ENCODE results near the gene GPR31. TPM values are rescaled to one million over a fixed set of nuclear protein-coding genes. Genes with fewer than 3 reads are reported as not detected.
"Not testable (repeated sequence)": the region's sequence is repeated elsewhere in the genome, so short reads cannot be mapped to it uniquely, and the experiment has no call there.

The GPR31 gene
- total and polyA plus RNA-seq, 2 donors (not counting 1 experiment from before 2014, with no cell fraction given) = not detected

- WGBS (ENCODE audit: insufficient coverage) = 87% methylated on average over 10 of the region's 11 CpGs
- not testable (repeated sequence) for H3K9me3 Mint-ChIP-seq (ENCODE audit: insufficient read depth); H4K20me1 ChIP-seq (ENCODE audit: control insufficient read depth, insufficient read depth, low read length, poor library complexity, severe bottlenecking)
Measured at GRCh38 chr6:167205316-167205715, 47.5 kb upstream of the GPR31 start.

GRCh38 chr6:167204059-167204348 is 46.2 kb upstream of the GPR31 start:
- intact Hi-C loops (cut with micrococcal nuclease); H3K36me3 ChIP-seq (replicated peaks in 1 of 2; ENCODE audit: control extremely low read depth in 1 of 2, control insufficient read depth in 1 of 2, extremely low read depth in 1 of 2, insufficient read depth in 2 of 2, low read length in 1 of 2); H3K4me1 ChIP-seq (ENCODE audit: control insufficient read depth in 2 of 2, insufficient read depth in 2 of 2, low read length in 2 of 2); H4K20me1 ChIP-seq (ENCODE audit: control insufficient read depth, insufficient read depth, low read length, poor library complexity, severe bottlenecking); H3K4me3 Mint-ChIP-seq; H3K4me1 Mint-ChIP-seq; H3K27ac ChIP-seq (ENCODE audit: low read length in 2 of 2); H3K27me3 ChIP-seq (replicated peaks in 1 of 4; ENCODE audit: control extremely low read depth in 1 of 4, control insufficient read depth in 3 of 4, insufficient read depth in 4 of 4, low read length in 3 of 4); H3K9me3 Mint-ChIP-seq (ENCODE audit: insufficient read depth); DNase-seq; H3K27ac Mint-ChIP-seq; POLR2A ChIA-PET; CTCF ChIA-PET; H3K4me2 ChIP-seq (replicated peaks; ENCODE audit: low read depth, low read length, poor library complexity, severe bottlenecking); H3K9ac ChIP-seq (ENCODE audit: low read length); H3K4me3 ChIP-seq (ENCODE audit: control extremely low read depth in 1 of 5, extremely low read depth in 1 of 5, insufficient read depth in 1 of 5, low read depth in 2 of 5, low read length in 4 of 5); H3K9me3 ChIP-seq (ENCODE audit: control extremely low read depth in 1 of 3, control insufficient read depth in 2 of 3, insufficient read depth in 1 of 3, low read length in 2 of 3); ATAC-seq (ENCODE audit: low read depth); H3K79me2 ChIP-seq (ENCODE audit: control insufficient read depth, insufficient read depth, low read length); H2AFZ ChIP-seq (ENCODE audit: insufficient read depth, low read depth, low read length, poor library complexity, severe bottlenecking): not testable (repeated sequence)
- peaks cover 37% of the 10 kb centered on the region for H3K27me3 Mint-ChIP-seq
- WGBS (ENCODE audit: insufficient coverage) = 96% methylated on average over 3 of the region's 10 CpGs

More at GRCh38 chr6:167205316-167205715, 47.5 kb upstream of the GPR31 start:
- H3K27ac Mint-ChIP-seq; H3K36me3 ChIP-seq (replicated peaks in 1 of 2; ENCODE audit: control extremely low read depth in 1 of 2, control insufficient read depth in 1 of 2, extremely low read depth in 1 of 2, insufficient read depth in 2 of 2, low read length in 1 of 2); H3K9ac ChIP-seq (ENCODE audit: low read length); H3K4me3 Mint-ChIP-seq; H3K4me1 Mint-ChIP-seq; DNase-seq; H3K27ac ChIP-seq (ENCODE audit: low read length in 2 of 2); H3K79me2 ChIP-seq (ENCODE audit: control insufficient read depth, insufficient read depth, low read length); H3K4me1 ChIP-seq (ENCODE audit: control insufficient read depth in 2 of 2, insufficient read depth in 2 of 2, low read length in 2 of 2); CTCF ChIA-PET; ATAC-seq (ENCODE audit: low read depth); POLR2A ChIA-PET; H3K4me2 ChIP-seq (replicated peaks; ENCODE audit: low read depth, low read length, poor library complexity, severe bottlenecking); H3K27me3 ChIP-seq (replicated peaks in 1 of 4; ENCODE audit: control extremely low read depth in 1 of 4, control insufficient read depth in 3 of 4, insufficient read depth in 4 of 4, low read length in 3 of 4); H3K9me3 ChIP-seq (ENCODE audit: control extremely low read depth in 1 of 3, control insufficient read depth in 2 of 3, insufficient read depth in 1 of 3, low read length in 2 of 3); H3K4me3 ChIP-seq (ENCODE audit: control extremely low read depth in 1 of 5, extremely low read depth in 1 of 5, insufficient read depth in 1 of 5, low read depth in 2 of 5, low read length in 4 of 5); intact Hi-C loops (cut with micrococcal nuclease); H2AFZ ChIP-seq (ENCODE audit: insufficient read depth, low read depth, low read length, poor library complexity, severe bottlenecking): not testable (repeated sequence)
- peaks cover 43% of the 10 kb centered on the region for H3K27me3 Mint-ChIP-seq

- H3K4me3 ChIP-seq (ENCODE audit: control extremely low read depth in 1 of 5, extremely low read depth in 1 of 5, insufficient read depth in 1 of 5, low read depth in 2 of 5, low read length in 4 of 5); POLR2A ChIA-PET; H2AFZ ChIP-seq (ENCODE audit: insufficient read depth, low read depth, low read length, poor library complexity, severe bottlenecking); H3K36me3 ChIP-seq (replicated peaks in 1 of 2; ENCODE audit: control extremely low read depth in 1 of 2, control insufficient read depth in 1 of 2, extremely low read depth in 1 of 2, insufficient read depth in 2 of 2, low read length in 1 of 2); H3K4me1 ChIP-seq (ENCODE audit: control insufficient read depth in 2 of 2, insufficient read depth in 2 of 2, low read length in 2 of 2); H3K79me2 ChIP-seq (ENCODE audit: control insufficient read depth, insufficient read depth, low read length); H3K27ac ChIP-seq (ENCODE audit: low read length in 2 of 2); ATAC-seq (ENCODE audit: low read depth); H4K20me1 ChIP-seq (ENCODE audit: control insufficient read depth, insufficient read depth, low read length, poor library complexity, severe bottlenecking); H3K4me2 ChIP-seq (replicated peaks; ENCODE audit: low read depth, low read length, poor library complexity, severe bottlenecking); H3K4me1 Mint-ChIP-seq; H3K9ac ChIP-seq (ENCODE audit: low read length); H3K4me3 Mint-ChIP-seq; CTCF ChIA-PET; H3K9me3 ChIP-seq (ENCODE audit: control extremely low read depth in 1 of 3, control insufficient read depth in 2 of 3, insufficient read depth in 1 of 3, low read length in 2 of 3); H3K27me3 ChIP-seq (replicated peaks in 1 of 4; ENCODE audit: control extremely low read depth in 1 of 4, control insufficient read depth in 3 of 4, insufficient read depth in 4 of 4, low read length in 3 of 4); DNase-seq; H3K9me3 Mint-ChIP-seq (ENCODE audit: insufficient read depth); H3K27ac Mint-ChIP-seq; intact Hi-C loops (cut with micrococcal nuclease): not testable (repeated sequence)
- H3K27me3 Mint-ChIP-seq = peaks cover 42% of the 10 kb centered on the region
- WGBS (ENCODE audit: insufficient coverage) = 91% methylated on average over 15 of the region's 29 CpGs
Measured at GRCh38 chr6:167203261-167204058, 45.7 kb upstream of the GPR31 start.

GRCh38 chr6:167202613-167203012 is 44.8 kb upstream of the GPR31 start:
- H3K9me3 Mint-ChIP-seq (ENCODE audit: insufficient read depth); H3K27ac Mint-ChIP-seq; H3K27me3 ChIP-seq (replicated peaks in 1 of 4; ENCODE audit: control extremely low read depth in 1 of 4, control insufficient read depth in 3 of 4, insufficient read depth in 4 of 4, low read length in 3 of 4); H3K9ac ChIP-seq (ENCODE audit: low read length); H3K9me3 ChIP-seq (ENCODE audit: control extremely low read depth in 1 of 3, control insufficient read depth in 2 of 3, insufficient read depth in 1 of 3, low read length in 2 of 3); H3K4me2 ChIP-seq (replicated peaks; ENCODE audit: low read depth, low read length, poor library complexity, severe bottlenecking); POLR2A ChIA-PET; H3K4me1 ChIP-seq (ENCODE audit: control insufficient read depth in 2 of 2, insufficient read depth in 2 of 2, low read length in 2 of 2); ATAC-seq (ENCODE audit: low read depth); H3K4me3 ChIP-seq (ENCODE audit: control extremely low read depth in 1 of 5, extremely low read depth in 1 of 5, insufficient read depth in 1 of 5, low read depth in 2 of 5, low read length in 4 of 5); H3K36me3 ChIP-seq (replicated peaks in 1 of 2; ENCODE audit: control extremely low read depth in 1 of 2, control insufficient read depth in 1 of 2, extremely low read depth in 1 of 2, insufficient read depth in 2 of 2, low read length in 1 of 2); H3K27ac ChIP-seq (ENCODE audit: low read length in 2 of 2); H3K79me2 ChIP-seq (ENCODE audit: control insufficient read depth, insufficient read depth, low read length); H3K4me1 Mint-ChIP-seq; CTCF ChIA-PET; H2AFZ ChIP-seq (ENCODE audit: insufficient read depth, low read depth, low read length, poor library complexity, severe bottlenecking); H3K4me3 Mint-ChIP-seq; intact Hi-C loops (cut with micrococcal nuclease); DNase-seq; H4K20me1 ChIP-seq (ENCODE audit: control insufficient read depth, insufficient read depth, low read length, poor library complexity, severe bottlenecking): not testable (repeated sequence)
- H3K27me3 Mint-ChIP-seq = peaks cover 47% of the 10 kb centered on the region
- 89% methylated on average over 3 of the region's 8 CpGs for WGBS (ENCODE audit: insufficient coverage)
